GM10248 (cell line): ENCODE results near the gene EIF3A.
"Not testable (repeated sequence)": the region's sequence is repeated elsewhere in the genome, so short reads cannot be mapped to it uniquely, and the experiment has no call there.

Experiments
- CTCF ChIA-PET: fragments of 300-600 bp; sonication (Branson Sonifier 250); formaldehyde crosslinking; extraction: SDS; loops from one replicate; lab custom pipeline; 2021; ENCODE audit warnings: antibody characterized with exemption; lab: Yijun Ruan, JAX
- POLR2A ChIA-PET: fragments of 350-650 bp; sonication (Branson Sonifier 250); formaldehyde crosslinking; extraction: SDS; loops from one replicate; lab custom pipeline; 2020; ENCODE audit warnings: antibody characterized with exemption; lab: Yijun Ruan, JAX
- DNase-seq: peaks from one replicate; pipeline ENCODE4 v3.0.0; 2012; ENCODE audit errors: extremely low spot score
- TF ChIP-seq, protein P1 (sequence below): IDR thresholded peaks from 2 replicates; pipeline ENCODE4 v1.5.1; 2012; ENCODE audit warnings: mild to moderate bottlenecking, low read depth; ENCODE audit errors: extremely low read depth, missing control alignments, control extremely low read depth

Gene EIF3A

DNA sequence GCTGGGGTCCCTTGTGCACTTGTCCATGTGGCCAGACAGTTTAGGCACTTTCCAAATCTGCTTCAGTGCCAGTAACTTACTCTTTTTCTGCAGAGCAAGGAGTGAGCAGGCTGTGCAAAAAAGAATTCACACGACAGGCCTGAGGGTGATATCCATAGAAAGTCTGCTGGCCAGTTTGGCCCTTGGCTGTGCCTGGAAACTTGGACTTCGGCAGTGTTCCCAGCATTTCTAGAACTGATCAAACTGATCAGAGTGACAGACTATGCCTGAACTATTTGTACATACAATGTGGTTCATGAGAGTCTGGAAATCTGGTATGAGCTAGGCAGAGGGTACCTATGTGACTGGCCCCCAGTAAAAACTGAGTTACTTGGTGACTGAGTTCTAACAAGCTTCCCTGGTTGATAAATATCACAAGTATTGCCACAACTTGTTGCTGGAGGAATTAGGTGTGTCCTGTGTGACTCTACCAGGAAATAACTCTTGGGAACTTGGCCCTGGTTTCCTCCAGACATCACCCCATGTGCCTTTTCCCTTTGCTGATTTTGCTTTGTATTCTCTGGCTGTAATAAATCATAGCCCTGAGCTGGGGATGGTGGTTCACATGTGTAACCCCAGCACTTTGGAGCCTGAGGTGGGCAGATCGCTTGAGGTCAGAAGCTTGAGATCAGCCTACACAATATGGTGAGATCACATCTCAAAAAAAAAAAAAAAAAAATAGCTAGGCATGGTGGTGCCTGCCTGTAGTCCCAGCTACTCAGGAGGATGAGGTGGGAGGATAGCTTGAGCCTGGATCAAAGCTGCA is 20.0 kb upstream of the EIF3A start:
- no peak for DNase-seq
- POLR2A ChIA-PET = no interaction called here
- TF ChIP-seq, protein P1, sequence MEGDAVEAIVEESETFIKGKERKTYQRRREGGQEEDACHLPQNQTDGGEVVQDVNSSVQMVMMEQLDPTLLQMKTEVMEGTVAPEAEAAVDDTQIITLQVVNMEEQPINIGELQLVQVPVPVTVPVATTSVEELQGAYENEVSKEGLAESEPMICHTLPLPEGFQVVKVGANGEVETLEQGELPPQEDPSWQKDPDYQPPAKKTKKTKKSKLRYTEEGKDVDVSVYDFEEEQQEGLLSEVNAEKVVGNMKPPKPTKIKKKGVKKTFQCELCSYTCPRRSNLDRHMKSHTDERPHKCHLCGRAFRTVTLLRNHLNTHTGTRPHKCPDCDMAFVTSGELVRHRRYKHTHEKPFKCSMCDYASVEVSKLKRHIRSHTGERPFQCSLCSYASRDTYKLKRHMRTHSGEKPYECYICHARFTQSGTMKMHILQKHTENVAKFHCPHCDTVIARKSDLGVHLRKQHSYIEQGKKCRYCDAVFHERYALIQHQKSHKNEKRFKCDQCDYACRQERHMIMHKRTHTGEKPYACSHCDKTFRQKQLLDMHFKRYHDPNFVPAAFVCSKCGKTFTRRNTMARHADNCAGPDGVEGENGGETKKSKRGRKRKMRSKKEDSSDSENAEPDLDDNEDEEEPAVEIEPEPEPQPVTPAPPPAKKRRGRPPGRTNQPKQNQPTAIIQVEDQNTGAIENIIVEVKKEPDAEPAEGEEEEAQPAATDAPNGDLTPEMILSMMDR = no peak
- CTCF ChIA-PET = interaction anchor here (0.6 to 1.8 kb wide), 7 partner anchors 18 to 1240 kb away, joined by 3 to 5 read pairs (median 3); no protein-coding TSS in a partner anchor

DNA sequence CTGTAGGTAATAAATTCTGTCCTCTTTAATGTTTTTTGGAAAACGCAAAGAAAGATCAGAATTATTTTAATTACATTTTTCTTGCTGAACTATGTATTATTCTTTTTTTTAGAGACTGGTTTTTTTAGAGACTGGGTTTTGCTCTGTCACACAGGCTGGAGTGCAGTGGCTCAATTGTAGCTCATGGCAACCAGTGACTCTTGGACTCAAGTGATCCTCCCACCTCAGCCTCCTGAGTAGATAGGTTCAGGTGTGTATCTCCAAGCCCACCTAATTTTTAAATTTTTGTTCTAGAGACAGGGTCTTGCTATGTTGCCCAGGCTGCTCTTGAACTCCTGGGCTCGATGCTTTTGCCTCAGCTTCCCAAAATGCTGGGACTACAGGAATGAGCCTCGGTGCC is 18.0 kb upstream of the EIF3A start:
- ChIA-PET CTCF (interaction anchor here (1.4 kb wide), 1 partner anchor 8 kb away, joined by 3 read pairs; no protein-coding TSS in a partner anchor), POLR2A (no interaction called here)

DNA sequence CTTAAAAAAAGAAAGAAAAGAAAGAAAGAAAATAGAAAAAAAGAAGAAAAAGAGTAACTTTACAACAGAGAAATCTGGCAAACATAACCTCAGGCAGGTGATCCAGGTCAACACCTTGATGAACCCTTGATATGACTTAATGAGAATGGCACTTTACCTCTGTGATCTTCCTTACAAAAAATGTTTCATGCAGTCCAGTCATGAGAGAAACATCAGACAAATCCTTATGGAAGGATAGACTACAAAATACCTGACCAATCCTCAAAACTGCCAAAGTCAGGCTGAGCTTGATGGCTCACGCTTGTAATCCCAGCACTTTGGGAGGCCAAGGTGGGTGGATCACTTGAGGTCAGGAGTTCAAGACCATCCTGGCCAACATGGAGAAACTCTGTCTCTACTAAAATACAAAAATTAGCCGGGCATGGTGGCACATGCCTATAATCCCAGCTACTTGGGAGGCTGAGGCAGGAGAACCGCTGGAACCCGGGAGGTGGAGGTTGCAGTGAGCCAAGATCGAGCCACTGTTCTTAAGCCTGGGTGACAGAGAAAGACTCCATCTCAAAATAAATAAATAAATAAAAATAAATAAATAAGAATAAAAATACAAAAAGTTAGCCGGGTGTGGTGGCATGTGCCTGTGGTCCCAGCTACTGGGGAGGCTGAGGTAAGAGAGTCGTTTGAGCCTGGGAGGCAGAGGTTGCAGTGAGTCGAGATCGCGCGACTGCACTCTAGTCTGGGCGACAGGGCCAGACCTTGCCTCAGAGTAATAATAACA is 16.2 kb upstream of the EIF3A start:
- POLR2A ChIA-PET, DNase-seq: not testable (repeated sequence)
- CTCF ChIA-PET = interaction anchor here (1.2 kb wide), 1 partner anchor 14 kb away, joined by 4 read pairs; no protein-coding TSS in a partner anchor

More for the DNA sequence above, 18.0 kb upstream of the EIF3A start:
- TF ChIP-seq, protein P1 = no peak
- no peak for DNase-seq

DNA sequence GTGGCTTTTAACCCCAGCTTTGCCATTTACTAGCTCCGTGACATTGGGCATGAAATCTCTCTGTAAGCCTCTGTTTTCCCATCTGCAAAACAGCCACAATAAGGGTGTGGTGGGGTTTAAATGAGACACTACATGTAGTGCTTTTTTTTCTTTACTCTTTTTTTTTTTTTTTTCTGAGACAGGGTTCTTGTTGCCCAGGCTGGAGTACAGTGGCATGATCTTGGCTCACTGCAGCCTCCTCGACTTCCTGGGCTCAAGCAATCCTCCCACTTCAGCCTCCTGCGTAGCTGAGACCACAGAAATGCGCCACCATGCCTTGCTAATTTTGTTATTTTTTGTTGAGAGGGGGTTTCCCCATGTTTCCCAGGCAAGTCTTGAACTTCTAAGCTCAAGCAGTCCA is 15.0 kb upstream of the EIF3A start:
- ChIA-PET POLR2A (no interaction called here), CTCF (interaction anchor here (1.2 kb wide), 1 partner anchor 12 kb away, joined by 4 read pairs; no protein-coding TSS in a partner anchor)
- DNase-seq = no peak
- TF ChIP-seq, protein P1 = no peak

DNA sequence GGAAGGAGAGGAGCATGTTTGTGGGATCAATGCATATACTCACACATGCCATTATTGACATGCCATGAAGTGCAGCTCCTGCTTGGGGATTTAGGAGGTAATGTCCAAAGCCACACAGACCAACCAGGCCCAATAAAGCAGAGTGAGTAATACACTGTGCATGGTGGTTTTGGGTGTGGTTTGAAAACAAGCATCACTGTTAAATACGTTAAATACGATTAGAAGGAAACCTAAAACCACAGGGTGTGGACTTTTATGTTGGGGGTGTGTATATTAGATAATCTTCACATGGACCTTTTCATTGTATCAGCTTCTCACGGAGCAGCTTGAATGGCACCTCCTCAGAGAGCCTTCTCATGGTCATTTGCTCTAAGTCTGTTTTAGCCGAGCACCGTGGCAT is 10.4 kb upstream of the EIF3A start:
- TF ChIP-seq, protein P1 = no peak
- CTCF ChIA-PET = interaction anchor here (1.0 to 1.6 kb wide), 2 partner anchors 12 to 21 kb away, joined by 3 read pairs; no protein-coding TSS in a partner anchor
- POLR2A ChIA-PET = no interaction called here
- DNase-seq = no peak

DNA sequence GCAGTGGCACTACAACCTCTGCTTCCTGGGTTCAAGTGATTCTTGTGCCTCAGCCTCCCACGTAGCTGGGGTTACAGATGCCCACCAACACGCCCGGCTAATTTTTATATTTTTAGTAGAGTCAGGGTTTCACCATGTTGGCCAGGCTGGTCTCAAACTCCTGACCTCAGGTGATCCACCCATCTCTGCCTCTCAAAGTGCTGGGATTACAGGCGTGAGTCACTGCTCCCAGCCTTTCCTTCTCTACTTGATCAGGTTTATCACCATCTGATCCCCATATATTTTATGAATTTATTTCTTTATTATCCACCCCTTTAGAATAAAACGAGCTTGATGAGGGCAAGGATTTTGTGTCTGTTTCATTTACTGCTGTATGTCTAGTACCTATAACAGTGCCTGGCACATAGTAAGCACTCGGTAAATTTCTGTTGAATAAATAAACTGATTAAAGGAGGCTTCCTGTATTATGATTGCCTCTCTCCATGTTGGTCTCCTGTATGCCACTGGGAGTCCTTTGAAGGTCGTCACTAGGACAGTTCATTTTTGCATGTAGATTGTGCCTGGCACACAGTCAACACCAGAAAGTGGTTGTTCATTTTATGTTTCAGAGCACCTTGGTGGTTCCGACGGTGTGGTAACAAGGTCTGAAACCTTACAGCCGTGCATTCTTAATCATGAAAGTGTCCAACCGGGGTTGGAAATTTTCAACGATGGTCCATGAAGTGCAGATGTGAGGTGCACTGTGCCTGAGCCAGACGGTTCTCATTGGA is 9.6 kb upstream of the EIF3A start:
- DNase-seq = no peak

More for the DNA sequence above, 9.6 kb upstream of the EIF3A start:
- TF ChIP-seq, protein P1 = no peak
- ChIA-PET CTCF (interaction anchor here (1.0 to 1.6 kb wide), 2 partner anchors 13 to 20 kb away, joined by 3 read pairs; no protein-coding TSS in a partner anchor), POLR2A (no interaction called here)
